Neural cell (in vitro differentiated cells): Measurements from ENCODE around the gene LZTS2.

Experiments used
- CTCF ChIP-seq: fragments of 450-650 bp; IDR thresholded peaks from 2 replicates; pipeline ENCODE4 v1.5.1; 2014; ENCODE audit warnings: antibody characterized with exemption, mild to moderate bottlenecking, moderate library complexity; ENCODE audit not compliant: poor library complexity, severe bottlenecking
- EP300 ChIP-seq: fragments of 450-650 bp; conservative IDR thresholded peaks from 2 replicates; pipeline ENCODE4 v1.6.1; 2014; ENCODE audit warnings: antibody characterized with exemption, mild to moderate bottlenecking, moderate library complexity; ENCODE audit not compliant: poor library complexity, severe bottlenecking
- EZH2 ChIP-seq: fragments of 200-600, 300-800 bp; shearing (Covaris generic), sonication (generic); IDR thresholded peaks from 2 replicates; pipeline ENCODE4 v1.6.1; 2014; ENCODE audit warnings: antibody characterized with exemption, low read length, borderline replicate concordance, mild to moderate bottlenecking; ENCODE audit not compliant: insufficient read depth, poor library complexity, severe bottlenecking
- MXI1 ChIP-seq: fragments of 450-650 bp; conservative IDR thresholded peaks from 2 replicates; pipeline ENCODE4 v1.6.1; 2014; ENCODE audit warnings: antibody characterized with exemption, mild to moderate bottlenecking; ENCODE audit not compliant: poor library complexity, severe bottlenecking
- POLR2AphosphoS5 ChIP-seq: IDR thresholded peaks from 2 replicates; pipeline ENCODE4 v1.6.1; 2012
- RAD21 ChIP-seq: fragments of 450-650 bp; conservative IDR thresholded peaks from 2 replicates; pipeline ENCODE4 v1.6.1; 2014; ENCODE audit warnings: antibody characterized with exemption, mild to moderate bottlenecking, moderate library complexity
- REST ChIP-seq: IDR thresholded peaks from 2 replicates; pipeline ENCODE4 v1.6.1; 2012; ENCODE audit warnings: borderline replicate concordance
- SMC3 ChIP-seq: fragments of 450-650 bp; conservative IDR thresholded peaks from 2 replicates; pipeline ENCODE4 v1.6.1; 2014; ENCODE audit warnings: antibody characterized with exemption, mild to moderate bottlenecking, moderate library complexity; ENCODE audit not compliant: poor library complexity
- TAF1 ChIP-seq: IDR thresholded peaks from 2 replicates; pipeline ENCODE4 v1.6.1; 2012; ENCODE audit warnings: low read depth

- TF ChIP-seq CTCF = no peak
- no peak for TF ChIP-seq MXI1
- no peak for TF ChIP-seq POLR2AphosphoS5
- TF ChIP-seq EZH2 = no peak
- no peak for TF ChIP-seq REST
- no peak for TF ChIP-seq EP300
- no peak for TF ChIP-seq RAD21
- TF ChIP-seq TAF1 = no peak
- no peak for TF ChIP-seq SMC3
These were observed 20.9 kb downstream of the LZTS2 start for GRCh38 chr10:101020427-101021075.
